ENCODE results near the gene RYR1.

DNA sequence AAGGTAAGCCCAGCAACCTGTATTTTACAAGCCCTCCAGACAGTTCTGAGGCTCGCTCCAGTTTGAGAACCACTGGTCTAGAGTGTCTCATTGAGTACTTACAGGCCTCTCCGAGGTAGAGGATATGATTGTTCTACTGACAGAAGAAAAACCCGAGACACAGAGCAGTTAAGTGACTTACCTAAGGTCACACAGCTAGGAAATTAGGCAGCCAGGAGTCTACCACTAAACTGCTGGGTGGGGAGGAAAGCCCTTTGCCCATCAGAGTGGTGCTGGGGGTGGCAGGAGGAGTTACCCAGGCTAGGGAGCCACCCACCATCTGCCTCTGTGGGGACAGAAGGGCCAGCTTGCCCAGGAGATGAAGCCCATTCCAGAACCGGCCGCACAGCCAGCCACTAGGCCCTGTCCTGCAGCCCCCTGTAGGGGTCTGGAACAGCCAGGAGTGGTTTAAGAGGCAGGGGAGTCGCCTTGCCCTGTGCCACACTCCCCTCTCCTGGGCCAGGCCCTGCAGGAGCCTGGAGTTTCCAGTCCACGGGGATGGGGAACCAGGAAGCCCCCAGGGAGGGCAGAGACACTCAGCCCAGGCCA, 8.2 kb upstream of the RYR1 start:
- TF ChIP-seq, protein P1, sequence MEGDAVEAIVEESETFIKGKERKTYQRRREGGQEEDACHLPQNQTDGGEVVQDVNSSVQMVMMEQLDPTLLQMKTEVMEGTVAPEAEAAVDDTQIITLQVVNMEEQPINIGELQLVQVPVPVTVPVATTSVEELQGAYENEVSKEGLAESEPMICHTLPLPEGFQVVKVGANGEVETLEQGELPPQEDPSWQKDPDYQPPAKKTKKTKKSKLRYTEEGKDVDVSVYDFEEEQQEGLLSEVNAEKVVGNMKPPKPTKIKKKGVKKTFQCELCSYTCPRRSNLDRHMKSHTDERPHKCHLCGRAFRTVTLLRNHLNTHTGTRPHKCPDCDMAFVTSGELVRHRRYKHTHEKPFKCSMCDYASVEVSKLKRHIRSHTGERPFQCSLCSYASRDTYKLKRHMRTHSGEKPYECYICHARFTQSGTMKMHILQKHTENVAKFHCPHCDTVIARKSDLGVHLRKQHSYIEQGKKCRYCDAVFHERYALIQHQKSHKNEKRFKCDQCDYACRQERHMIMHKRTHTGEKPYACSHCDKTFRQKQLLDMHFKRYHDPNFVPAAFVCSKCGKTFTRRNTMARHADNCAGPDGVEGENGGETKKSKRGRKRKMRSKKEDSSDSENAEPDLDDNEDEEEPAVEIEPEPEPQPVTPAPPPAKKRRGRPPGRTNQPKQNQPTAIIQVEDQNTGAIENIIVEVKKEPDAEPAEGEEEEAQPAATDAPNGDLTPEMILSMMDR (conservative IDR thresholded peaks at IDR 0.05; ENCODE audit: low read depth, low read length): no peak
- TF ChIP-seq EZH2 (IDR thresholded peaks at IDR 0.05; ENCODE audit: low read length, unreplicated experiment): no peak

All from PC-3 (cell line).